ENCODE measurements around the gene GFRA4. TPM values are rescaled to one million over a fixed set of nuclear protein-coding genes. Genes with fewer than 3 reads are reported as not detected.
A peak's percentile ranks its signal among the peaks of the same experiment; 100 is the strongest.

The GFRA4 gene
- total RNA-seq, 1 experiment from 2014 or later, result not detected

GRCh38 chr20:3655131-3655405 lies 8.1 kb downstream of the GFRA4 start (continued):
- TF ChIP-seq AR (CRISPR knock-in tag; IDR thresholded peaks at IDR 0.05) (no peak), NFYB (CRISPR knock-in tag; conservative IDR thresholded peaks at IDR 0.05; ENCODE audit: low read depth) (no peak), NR2C2 (CRISPR knock-in tag; IDR thresholded peaks at IDR 0.05) (no peak), SOX15 (CRISPR knock-in tag; IDR thresholded peaks at IDR 0.05) (no peak)

GRCh38 chr20:3654326-3655130 lies 8.7 kb downstream of the GFRA4 start:
- Mint-ChIP-seq H3K27me3 (ENCODE audit: low read depth) (peaks cover 13% of the 10 kb centered on the region), H3K36me3 (no peaks in the 10 kb centered on the region), H3K4me3 (no peak overlapping the region), H3K27ac (no peak overlapping the region), H3K4me1 (peaks cover 3% of the 10 kb centered on the region), H3K9me3 (peaks cover 8% of the 10 kb centered on the region)
- ChIA-PET CTCF (interaction anchor here (0.6 to 2.3 kb wide), 6 partner anchors 41 to 601 kb away, joined by 3 to 7 read pairs (median 3); no protein-coding TSS in a partner anchor), POLR2A (no interaction called here)
- TF ChIP-seq GRHL2 (CRISPR knock-in tag; IDR thresholded peaks at IDR 0.05; ENCODE audit: insufficient replicate concordance, severe bottlenecking) (no peak), PRDM15 (CRISPR knock-in tag; IDR thresholded peaks at IDR 0.05) (peak; percentile 71; the same call in 1 of the 2 replicates)
- DNase-seq (ENCODE audit: low spot score) (no peak), ATAC-seq (no peak)

GRCh38 chr20:3653921-3654320 lies 9.3 kb downstream of the GFRA4 start:
- DNase-seq (ENCODE audit: low spot score), result no peak
- peaks cover 7% of the 10 kb centered on the region for H3K27me3 Mint-ChIP-seq (ENCODE audit: low read depth)
- H3K4me1 Mint-ChIP-seq, result peaks cover 2% of the 10 kb centered on the region
- H3K4me3 Mint-ChIP-seq, result no peak overlapping the region
- ChIA-PET CTCF (interaction anchor here (0.6 to 2.3 kb wide), 5 partner anchors 57 to 601 kb away, joined by 3 to 7 read pairs (median 3); no protein-coding TSS in a partner anchor), POLR2A (no interaction called here)
- no peak for ATAC-seq
- no peak overlapping the region for H3K27ac Mint-ChIP-seq
- no peaks in the 10 kb centered on the region for H3K36me3 Mint-ChIP-seq
- H3K9me3 Mint-ChIP-seq, result peaks cover 8% of the 10 kb centered on the region
- TF ChIP-seq ATF2 (CRISPR knock-in tag; IDR thresholded peaks at IDR 0.05; ENCODE audit: borderline replicate concordance, low read depth), result no peak
- TF ChIP-seq NR2C2 (CRISPR knock-in tag; IDR thresholded peaks at IDR 0.05), result no peak
- TF ChIP-seq FOXP4 (CRISPR knock-in tag; IDR thresholded peaks at IDR 0.05), result no peak
- no peak for TF ChIP-seq GABPB1 (CRISPR knock-in tag; IDR thresholded peaks at IDR 0.05)
- TF ChIP-seq NR1H2 (CRISPR knock-in tag; IDR thresholded peaks at IDR 0.05), result no peak
- no peak for TF ChIP-seq E2F5 (CRISPR knock-in tag; IDR thresholded peaks at IDR 0.05)
- no peak for TF ChIP-seq ATF3 (CRISPR knock-in tag; conservative IDR thresholded peaks at IDR 0.05)
- TF ChIP-seq IRF2 (CRISPR knock-in tag; IDR thresholded peaks at IDR 0.05; ENCODE audit: borderline replicate concordance, low read depth), result no peak
- TF ChIP-seq ZNF263 (CRISPR knock-in tag; IDR thresholded peaks at IDR 0.05; ENCODE audit: low read depth), result no peak

All from WTC11 (cell line).